Measurements from ENCODE around the gene PNPLA8.
A peak's percentile ranks its signal among the peaks of the same experiment; 100 is the strongest.
"Not testable (repeated sequence)": the region's sequence is repeated elsewhere in the genome, so short reads cannot be mapped to it uniquely, and the experiment has no call there.

PNPLA8 gene

DNA sequence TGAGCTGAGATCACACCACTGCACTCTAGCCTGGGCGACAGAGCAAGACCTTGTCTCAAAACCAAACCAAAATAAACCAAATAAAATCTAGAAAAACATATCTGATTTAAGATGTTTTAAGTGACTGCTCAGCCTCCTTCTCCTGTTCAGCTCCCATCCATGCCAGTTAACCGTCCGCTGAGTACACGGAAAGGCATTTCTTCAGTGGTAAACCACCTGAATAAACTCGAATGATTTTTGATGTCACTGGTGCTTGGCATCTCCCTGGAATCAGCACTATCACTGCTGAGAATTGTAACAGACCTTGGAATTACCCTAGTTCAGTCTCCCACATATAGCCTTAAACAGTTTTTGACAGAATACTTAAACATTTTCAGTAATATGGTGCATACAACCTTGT, 45.6 kb downstream of the PNPLA8 start:
- no peak for TF ChIP-seq JUND (IDR thresholded peaks at IDR 0.05; ENCODE audit: low read depth)
- in situ Hi-C loops (cut with HindIII; ENCODE audit: low pct_unique_long_range_greater_than_20kb, low sequenced_read_pairs), result no loop called here
- DNase-seq (ENCODE audit: low read depth in 1 of 2, low spot score in 1 of 2), result no peak

DNA sequence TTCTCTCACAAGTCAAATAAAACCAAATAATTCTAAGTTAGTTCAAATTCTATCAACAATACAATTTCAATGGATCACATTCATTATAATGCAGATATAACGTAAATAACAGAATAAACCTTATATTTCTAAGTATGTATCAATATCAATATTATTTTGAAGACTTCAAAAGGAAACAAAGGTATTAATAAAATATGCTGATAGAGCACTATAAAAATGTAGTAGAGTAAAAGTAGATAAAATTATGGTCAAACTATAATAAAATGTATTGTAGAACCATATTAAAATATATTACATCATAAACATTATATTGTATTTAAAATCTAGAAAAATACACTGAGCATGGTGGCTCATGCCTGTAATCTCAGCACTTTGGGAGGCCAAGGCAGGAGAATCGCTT, 46.2 kb downstream of the PNPLA8 start:
- no peak for DNase-seq (ENCODE audit: low read depth in 1 of 2, low spot score in 1 of 2)
- in situ Hi-C loops (cut with HindIII; ENCODE audit: low pct_unique_long_range_greater_than_20kb, low sequenced_read_pairs), result no loop called here
- TF ChIP-seq JUND (IDR thresholded peaks at IDR 0.05; ENCODE audit: low read depth), result no peak

DNA sequence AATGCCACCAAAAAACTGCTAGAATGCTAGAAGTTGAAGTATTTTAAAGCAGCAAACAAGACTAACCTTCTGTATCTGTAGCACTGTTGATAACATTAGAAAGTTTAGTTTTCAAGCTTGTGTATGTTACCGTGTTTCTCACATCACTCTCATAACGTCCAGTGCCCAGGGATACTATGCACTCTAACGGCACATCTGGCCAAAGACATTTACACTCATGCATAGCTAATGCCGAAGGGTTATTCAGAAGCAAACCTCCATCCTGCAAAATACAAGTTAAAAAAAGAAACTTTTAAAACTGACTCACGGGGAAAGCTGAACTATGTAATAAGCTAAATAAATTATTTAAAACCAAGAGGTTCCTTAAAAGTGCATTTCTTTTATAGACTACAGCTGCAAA, 46.8 kb downstream of the PNPLA8 start:
- in situ Hi-C loops (cut with HindIII; ENCODE audit: low pct_unique_long_range_greater_than_20kb, low sequenced_read_pairs), result no loop called here
- no peak for TF ChIP-seq JUND (IDR thresholded peaks at IDR 0.05; ENCODE audit: low read depth)
- DNase-seq (ENCODE audit: low read depth in 1 of 2, low spot score in 1 of 2), result no peak

DNA sequence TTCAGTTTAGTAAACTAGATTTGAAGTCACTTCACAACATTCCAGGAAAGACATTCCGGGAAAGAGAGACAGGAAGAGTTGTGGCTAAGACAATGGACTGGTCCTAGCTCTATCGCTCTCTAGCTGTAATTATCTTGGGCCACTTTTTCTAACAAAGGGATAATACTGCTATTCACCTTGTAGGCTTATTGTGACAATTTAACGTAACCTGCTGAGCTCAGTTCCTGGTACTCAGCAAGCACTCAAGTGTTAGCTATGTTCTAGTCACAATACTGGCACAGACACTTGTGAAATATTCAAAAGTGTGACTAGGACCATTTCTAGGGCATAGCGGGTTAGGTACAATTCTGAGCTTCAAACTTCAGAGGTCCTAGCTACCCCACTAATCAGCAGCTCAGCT, 57.7 kb downstream of the PNPLA8 start:
- no peak for DNase-seq (ENCODE audit: low read depth in 1 of 2, low spot score in 1 of 2)
- TF ChIP-seq JUND (IDR thresholded peaks at IDR 0.05; ENCODE audit: low read depth), result no peak
- in situ Hi-C loops (cut with HindIII; ENCODE audit: low pct_unique_long_range_greater_than_20kb, low sequenced_read_pairs), result no loop called here

DNA sequence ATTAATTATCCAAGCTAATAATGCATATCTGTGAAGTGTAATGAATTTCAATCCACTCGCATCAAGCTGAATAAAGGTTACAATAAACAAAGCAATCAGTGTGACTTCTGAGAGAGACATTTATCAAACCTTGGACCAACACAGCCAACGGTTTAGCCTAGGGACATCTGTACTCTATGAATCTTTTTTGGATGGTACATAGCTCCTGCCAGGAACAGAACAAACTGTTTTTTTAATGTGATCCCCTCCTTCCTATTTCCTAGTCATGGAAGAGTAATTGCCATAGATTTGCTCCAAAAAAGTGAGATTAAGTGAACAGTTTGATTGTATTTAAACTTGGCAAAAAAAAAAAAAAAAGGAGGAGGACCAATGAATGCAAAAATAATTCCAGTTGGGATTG, 58.5 kb downstream of the PNPLA8 start:
- no peak for TF ChIP-seq JUND (IDR thresholded peaks at IDR 0.05; ENCODE audit: low read depth)
- in situ Hi-C loops (cut with HindIII; ENCODE audit: low pct_unique_long_range_greater_than_20kb, low sequenced_read_pairs), result no loop called here
- DNase-seq (ENCODE audit: low read depth in 1 of 2, low spot score in 1 of 2), result no peak

DNA sequence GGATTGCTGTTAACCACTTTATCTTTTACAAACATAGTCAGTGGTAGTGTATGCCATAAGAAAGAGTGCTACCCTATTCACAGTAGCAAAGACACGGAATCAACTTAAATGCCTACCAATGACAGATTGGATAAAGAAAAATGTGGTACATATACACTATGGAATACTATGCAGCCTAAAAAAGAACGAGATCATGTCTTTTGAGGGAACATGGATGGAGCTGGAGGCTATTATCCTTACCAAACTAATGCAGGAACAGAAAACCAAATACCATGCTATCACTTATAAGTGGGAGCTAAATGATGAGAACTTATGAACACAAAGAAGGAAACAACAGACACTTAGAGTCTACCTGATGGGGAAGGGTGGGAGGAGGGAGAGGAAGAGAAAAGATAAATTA, 59.6 kb downstream of the PNPLA8 start:
- in situ Hi-C loops (cut with HindIII; ENCODE audit: low pct_unique_long_range_greater_than_20kb, low sequenced_read_pairs); DNase-seq (ENCODE audit: low read depth in 1 of 2, low spot score in 1 of 2): not testable (repeated sequence)

DNA sequence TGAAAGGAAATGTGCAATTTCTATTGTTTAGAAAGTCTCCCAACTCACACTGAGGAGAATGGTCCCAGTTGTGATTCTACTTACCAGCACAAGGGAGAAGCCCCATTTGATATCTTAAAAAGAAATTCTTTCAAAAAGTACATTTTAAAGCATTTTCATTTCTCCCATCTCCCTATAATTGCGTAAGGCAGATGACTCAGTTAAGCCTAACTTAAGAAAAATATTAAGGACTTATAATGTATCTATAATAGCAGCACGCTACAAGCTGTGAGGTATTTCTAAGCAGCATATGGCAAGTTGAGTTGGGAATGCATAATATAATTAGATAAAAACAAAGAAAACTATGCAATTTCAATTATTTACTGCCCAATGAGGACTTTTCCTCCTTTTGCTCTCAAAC, 61.2 kb downstream of the PNPLA8 start:
- DNase-seq (ENCODE audit: low read depth in 1 of 2, low spot score in 1 of 2), result no peak
- no peak for TF ChIP-seq JUND (IDR thresholded peaks at IDR 0.05; ENCODE audit: low read depth)
- in situ Hi-C loops (cut with HindIII; ENCODE audit: low pct_unique_long_range_greater_than_20kb, low sequenced_read_pairs), result no loop called here

DNA sequence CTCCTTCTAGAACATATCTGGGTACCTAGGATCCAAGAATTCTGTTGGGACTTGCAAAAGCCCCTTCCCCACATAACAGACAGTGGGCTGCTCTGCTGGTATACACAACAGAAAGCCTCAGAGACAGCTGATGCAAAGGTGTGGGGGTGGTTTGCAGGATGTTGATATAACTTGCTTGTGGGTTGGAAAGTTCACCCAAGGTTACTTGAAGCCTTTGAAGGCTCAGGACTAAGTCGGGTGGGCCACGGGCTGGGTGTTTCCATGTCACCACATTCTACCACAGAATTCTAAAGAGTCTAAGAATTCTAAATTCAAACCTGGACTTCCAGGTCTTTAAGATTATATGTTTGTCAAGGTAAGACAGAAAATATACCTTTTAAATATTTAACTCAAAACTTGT, 62.3 kb downstream of the PNPLA8 start:
- no peak for DNase-seq (ENCODE audit: low read depth in 1 of 2, low spot score in 1 of 2)
- in situ Hi-C loops (cut with HindIII; ENCODE audit: low pct_unique_long_range_greater_than_20kb, low sequenced_read_pairs), result no loop called here
- no peak for TF ChIP-seq JUND (IDR thresholded peaks at IDR 0.05; ENCODE audit: low read depth)

DNA sequence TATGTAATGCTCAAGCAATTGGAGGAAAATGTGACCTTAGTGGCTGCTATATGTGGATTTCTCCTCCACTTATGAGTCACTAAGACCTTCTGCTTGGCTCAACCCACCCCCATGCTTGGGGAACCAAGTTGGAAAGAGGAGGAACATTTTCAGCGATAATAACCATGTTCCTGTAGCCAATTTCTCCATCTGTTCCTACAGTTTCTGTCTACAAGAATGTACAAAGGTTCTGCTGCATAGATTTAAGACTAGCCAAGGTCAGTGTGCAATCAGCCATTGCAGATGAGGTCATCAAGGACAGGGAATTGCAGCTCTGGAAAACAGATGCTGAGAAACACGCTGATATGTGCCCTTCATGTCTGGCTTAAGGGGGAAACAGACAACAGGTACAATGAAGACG, 64.1 kb downstream of the PNPLA8 start:
- in situ Hi-C loops (cut with HindIII; ENCODE audit: low pct_unique_long_range_greater_than_20kb, low sequenced_read_pairs), result no loop called here
- TF ChIP-seq JUND (IDR thresholded peaks at IDR 0.05; ENCODE audit: low read depth), result no peak
- no peak for DNase-seq (ENCODE audit: low read depth in 1 of 2, low spot score in 1 of 2)

DNA sequence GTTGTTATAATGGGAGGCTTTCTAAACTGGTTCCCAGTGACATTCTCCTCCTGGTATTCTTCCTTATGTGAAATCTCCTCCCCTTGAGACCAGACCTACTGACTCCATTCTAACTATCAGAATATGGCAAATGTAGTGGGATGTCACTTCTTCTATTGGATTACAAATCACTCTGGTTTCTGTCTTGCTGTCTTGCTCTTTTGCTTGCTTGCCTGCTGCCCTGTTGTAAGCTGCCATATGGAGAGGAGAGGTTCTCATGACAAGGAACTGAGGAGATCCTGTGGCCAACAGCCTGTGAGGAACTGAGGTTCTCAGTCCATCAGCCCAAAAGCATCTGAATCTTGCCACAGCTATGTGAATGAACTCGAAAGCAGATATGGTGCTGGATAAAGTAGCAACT, 65.0 kb downstream of the PNPLA8 start:
- DNase-seq (ENCODE audit: low read depth in 1 of 2, low spot score in 1 of 2), result no peak
- in situ Hi-C loops (cut with HindIII; ENCODE audit: low pct_unique_long_range_greater_than_20kb, low sequenced_read_pairs), result no loop called here
- no peak for TF ChIP-seq JUND (IDR thresholded peaks at IDR 0.05; ENCODE audit: low read depth)

DNA sequence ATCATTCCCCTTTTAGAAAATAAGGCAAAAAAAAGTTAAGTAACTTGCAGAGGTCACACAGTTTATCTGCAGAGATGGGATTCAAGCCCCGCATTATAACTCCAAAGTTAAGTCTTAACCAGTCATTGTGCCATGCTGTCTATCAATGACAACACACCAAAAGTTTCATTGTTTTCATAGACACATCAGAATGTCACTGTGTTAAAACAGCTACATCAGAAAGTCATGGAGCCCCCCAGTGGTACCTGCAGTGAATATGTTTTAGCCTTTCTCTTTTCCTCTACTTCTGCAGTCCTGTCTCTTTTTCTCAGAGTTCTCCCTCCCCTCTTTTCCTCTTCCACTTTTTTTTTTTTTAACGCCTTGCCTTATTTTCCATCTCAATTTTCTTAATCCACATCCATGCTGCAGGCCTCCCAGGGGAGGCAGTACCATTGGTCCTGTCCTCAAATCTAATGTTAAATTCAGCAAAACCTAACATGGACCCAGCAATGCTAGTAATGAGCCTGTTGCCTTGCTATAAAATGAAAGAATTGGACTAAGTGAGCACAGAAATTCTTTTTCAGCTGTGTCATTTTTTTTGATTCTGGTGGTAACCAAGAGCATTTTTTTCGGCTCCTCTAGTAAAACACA, 65.9 kb downstream of the PNPLA8 start:
- in situ Hi-C loops (cut with HindIII; ENCODE audit: low pct_unique_long_range_greater_than_20kb, low sequenced_read_pairs), result no loop called here
- DNase-seq (ENCODE audit: low read depth in 1 of 2, low spot score in 1 of 2), result peak; percentile 24 to 50
- no peak for TF ChIP-seq JUND (IDR thresholded peaks at IDR 0.05; ENCODE audit: low read depth)

DNA sequence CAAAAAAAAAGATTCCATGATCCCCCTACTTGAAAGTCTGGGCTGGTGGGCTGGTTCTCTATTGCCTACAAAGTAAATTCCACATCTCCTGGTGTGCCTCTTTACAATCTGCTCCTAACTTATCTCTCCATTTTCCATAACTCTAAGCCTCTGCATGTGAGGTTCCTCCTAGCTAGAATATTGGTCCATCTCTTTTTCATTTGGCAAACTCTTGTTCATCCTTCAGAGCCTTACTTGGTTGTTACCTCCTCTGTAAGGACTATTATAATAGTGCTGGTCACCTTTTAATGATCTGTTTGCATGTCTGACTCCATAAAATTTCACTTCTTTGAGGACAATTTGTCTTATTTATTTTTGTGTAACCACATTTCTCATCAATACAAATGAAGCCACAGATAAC, 68.1 kb downstream of the PNPLA8 start:
- no peak for DNase-seq (ENCODE audit: low read depth in 1 of 2, low spot score in 1 of 2)
- no peak for TF ChIP-seq JUND (IDR thresholded peaks at IDR 0.05; ENCODE audit: low read depth)
- in situ Hi-C loops (cut with HindIII; ENCODE audit: low pct_unique_long_range_greater_than_20kb, low sequenced_read_pairs), result no loop called here

DNA sequence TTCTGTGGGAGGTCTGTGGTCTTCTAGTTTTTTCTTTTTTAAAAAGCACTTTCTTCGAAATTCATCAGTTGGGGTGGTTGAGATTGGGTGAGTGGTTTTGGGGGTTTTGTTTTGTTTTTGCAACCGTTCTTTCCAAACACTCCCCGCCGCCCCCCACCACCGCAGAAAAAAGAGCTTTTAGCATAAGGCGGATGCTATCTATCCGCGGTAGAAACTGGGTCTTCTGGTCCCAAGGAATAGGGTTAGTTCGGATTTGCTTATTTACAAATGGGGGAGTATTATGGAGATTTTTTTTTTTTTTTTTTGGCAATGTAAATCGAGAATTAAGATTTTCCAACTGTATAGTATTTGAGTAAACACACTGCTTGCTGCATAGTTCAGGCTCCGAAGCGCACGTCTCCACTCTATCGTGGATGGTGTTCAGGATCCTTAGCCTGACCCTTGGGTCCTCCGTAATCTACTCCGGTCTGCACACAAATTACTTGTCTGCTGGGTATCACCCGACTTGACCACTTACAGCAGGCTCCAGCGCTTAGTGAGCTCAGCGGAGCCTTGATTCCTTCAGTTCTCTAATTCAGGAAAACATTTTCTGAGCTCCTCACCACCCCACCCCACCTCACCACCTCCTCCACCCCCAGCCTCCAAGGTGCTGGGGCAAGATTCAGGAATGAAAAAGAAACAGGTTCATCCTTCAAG, 68.9 kb downstream of the PNPLA8 start:
- DNase-seq (ENCODE audit: low read depth in 1 of 2, low spot score in 1 of 2), result no peak
- in situ Hi-C loops (cut with HindIII; ENCODE audit: low pct_unique_long_range_greater_than_20kb, low sequenced_read_pairs), result no loop called here
- no peak for TF ChIP-seq JUND (IDR thresholded peaks at IDR 0.05; ENCODE audit: low read depth)
